Panc1 (cell line): ENCODE results near the gene RAB4A. TPM values are rescaled to one million over a fixed set of nuclear protein-coding genes. Genes with fewer than 3 reads are reported as not detected.

Experiments
- ATAC-seq: fragments of 200-7000 bp; cut with Tn5 transposase; 2 replicates; pipeline ENCODE4 v1.9.1; 2020; ENCODE audit warnings: mild to moderate bottlenecking, moderate library complexity
- BruUV-seq: library from RNA; stranded (reverse); fragments of 400-500 nt; replicated peaks from 2 replicates; lab custom pipeline; 2021; lab: Mats Ljungman, UMichigan
- CTCF ChIA-PET: fragments of 300-600 bp; sonication (Branson Sonifier 250); formaldehyde crosslinking; loops from one replicate; lab custom pipeline; 2022; ENCODE audit warnings: antibody characterized with exemption; lab: Charles Lee
- POLR2A ChIA-PET: fragments of 300-600 bp; sonication (Branson Sonifier 250); formaldehyde crosslinking; loops from one replicate; lab custom pipeline; 2022; ENCODE audit warnings: antibody characterized with exemption; lab: Charles Lee
- DNase-seq: peaks from one replicate; pipeline ENCODE4 v3.0.0-alpha.2; 2010; ENCODE audit warnings: low read depth, low spot score
- H3K27ac ChIP-seq: 2 replicates; pipeline ENCODE4 v1.5.1; 2011; ENCODE audit warnings: mild to moderate bottlenecking, low read length, inconsistent platforms
- H3K27me3 ChIP-seq: fragments of 200-500 bp; sonication (Bioruptor generic); 2 replicates; pipeline ENCODE4 v1.6.0; 2014; ENCODE audit warnings: low read length, inconsistent platforms; ENCODE audit not compliant: control insufficient read depth, insufficient read depth
- H3K36me3 ChIP-seq: fragments of 200-500 bp; sonication (Bioruptor generic); 2 replicates; pipeline ENCODE4 v1.5.1; 2014; ENCODE audit warnings: inconsistent platforms, mild to moderate bottlenecking, low read length, moderate library complexity; ENCODE audit not compliant: control insufficient read depth, insufficient read depth
- H3K4me1 ChIP-seq: 2 replicates; pipeline ENCODE4 v1.5.1; 2011; ENCODE audit warnings: inconsistent platforms, mild to moderate bottlenecking, low read length, moderate library complexity; ENCODE audit not compliant: control insufficient read depth, insufficient read depth
- H3K4me3 ChIP-seq, 2 experiments: 2 replicates each; pipeline ENCODE4 v1.5.1; 2011 to 2012; ENCODE audit warnings: low read depth in 2 of 2, low read length in 2 of 2, mild to moderate bottlenecking in 2 of 2, inconsistent platforms in 1 of 2, moderate library complexity in 1 of 2
- H3K9me3 ChIP-seq: fragments of 200-500 bp; sonication (Bioruptor generic); 2 replicates; pipeline ENCODE4 v1.5.1; 2014; ENCODE audit warnings: low read depth, mild to moderate bottlenecking, inconsistent platforms, low read length, moderate library complexity; ENCODE audit not compliant: control insufficient read depth, insufficient read depth
- CTCF ChIP-seq: fragments of 450-650 bp; IDR thresholded peaks from 2 replicates; pipeline ENCODE4 v1.5.1; 2017; ENCODE audit warnings: mild to moderate bottlenecking
- POLR2AphosphoS5 ChIP-seq: IDR thresholded peaks from 2 replicates; pipeline ENCODE4 v1.6.1; 2012; ENCODE audit warnings: mild to moderate bottlenecking, low read depth, low read length, moderate library complexity
- REST ChIP-seq, 2 experiments: IDR thresholded peaks; 2 replicates each; pipeline ENCODE4 v1.6.1; 2011 to 2012; ENCODE audit warnings: low read depth in 2 of 2, control low read depth in 1 of 2, low read length in 1 of 2, mild to moderate bottlenecking in 1 of 2, moderate library complexity in 1 of 2; ENCODE audit not compliant: insufficient read depth in 1 of 2
- SIN3A ChIP-seq: IDR thresholded peaks from 2 replicates; pipeline ENCODE4 v1.6.1; 2012; ENCODE audit warnings: low read depth, mild to moderate bottlenecking, low read length, moderate library complexity, borderline replicate concordance; ENCODE audit not compliant: insufficient read depth
- TCF7L2 ChIP-seq: IDR thresholded peaks from 2 replicates; pipeline ENCODE4 v1.6.1; 2011; ENCODE audit warnings: mild to moderate bottlenecking, low read depth, low read length, inconsistent platforms
- in situ Hi-C: cut with HindIII; loops from 2 replicates; pipeline ENCODE4 v1.10.0; 2016; ENCODE audit warnings: low sequenced_read_pairs, low pct_unique_long_range_greater_than_20kb
- intact Hi-C: fragments of 100-400 bp; cut with micrococcal nuclease; formaldehyde crosslinking; loops from one replicate; pipeline ENCODE4 v1.10.0; 2022; ENCODE audit not compliant: unreplicated experiment
- total RNA-seq: library from RNA; stranded (reverse); gene quantifications from one replicate; pipeline ENCODE4 v1.2.1, GENCODE V29; 2021; ENCODE audit not compliant: unreplicated experiment

The RAB4A gene
- total RNA-seq, 1 experiment from 2014 or later, result 73.0 TPM

GRCh38 chr1:229278120-229278741, 7.3 kb downstream of the RAB4A start:
- CTCF ChIA-PET, result interaction anchor here (0.5 kb wide), 1 partner anchor 144 kb away, joined by 4 read pairs; no protein-coding TSS in a partner anchor
- Histone ChIP-seq H3K4me1 (peaks cover 19% of the 10 kb centered on the region), H3K36me3 (no peaks in the 10 kb centered on the region), H3K27ac (no peak overlapping the region), H3K4me3 (no peak overlapping the region), H3K9me3 (peaks cover 8% of the 10 kb centered on the region; the same call in 1 of the 2 replicates), H3K27me3 (no peaks in the 10 kb centered on the region)
- DNase-seq (no peak), ATAC-seq (no peak)
- in situ Hi-C loops, result no loop called here
- no TSS peak for BruUV-seq
- TF ChIP-seq CTCF (no peak), REST (IDR thresholded peaks at IDR 0.05; ENCODE audit: insufficient read depth in 1 of 2, low read depth in 2 of 2, low read length in 1 of 2) (no peak), TCF7L2 (no peak), POLR2AphosphoS5 (no peak), SIN3A (no peak)
- POLR2A ChIA-PET, result interaction anchor here (0.8 kb wide), 1 partner anchor 132 kb away, joined by 3 read pairs; no protein-coding TSS in a partner anchor
- intact Hi-C loops, result no loop called here

- no TSS peak for BruUV-seq
- peaks cover 10% of the 10 kb centered on the region for H3K4me1 ChIP-seq
- ChIA-PET POLR2A (no interaction called here), CTCF (no interaction called here)
- intact Hi-C loops (no loop called here), in situ Hi-C loops (no loop called here)
- no peaks in the 10 kb centered on the region for H3K36me3 ChIP-seq
- ATAC-seq (no peak), DNase-seq (no peak)
- no peaks in the 10 kb centered on the region for H3K27me3 ChIP-seq
- no peak overlapping the region for H3K27ac ChIP-seq
- H3K4me3 ChIP-seq, result no peak overlapping the region
- peaks cover 8% of the 10 kb centered on the region; the same call in 1 of the 2 replicates for H3K9me3 ChIP-seq
- TF ChIP-seq POLR2AphosphoS5 (no peak), REST (IDR thresholded peaks at IDR 0.05; ENCODE audit: insufficient read depth in 1 of 2, low read depth in 2 of 2, low read length in 1 of 2) (no peak), TCF7L2 (no peak), SIN3A (no peak), CTCF (no peak)
Observed at GRCh38 chr1:229279242-229279641, 8.3 kb downstream of the RAB4A start.
